HG03135 (cell line): ENCODE results near the gene CDT1.

Experiments used
- ATAC-seq: cut with Tn5 transposase; IDR thresholded peaks from one replicate; pipeline ENCODE4 v1.9.1; 2021; ENCODE audit warnings: mild to moderate bottlenecking, moderate library complexity; ENCODE audit not compliant: unreplicated experiment

The CDT1 gene

GRCh38 chr16:88834670-88835069 lies 31.1 kb downstream of the CDT1 start:
- no peak for ATAC-seq

- no peak for ATAC-seq
Measured at GRCh38 chr16:88835383-88835782, 31.8 kb downstream of the CDT1 start.

- ATAC-seq, result no peak
Measured at GRCh38 chr16:88835818-88836217, 32.2 kb downstream of the CDT1 start.

GRCh38 chr16:88836791-88837190 lies 33.2 kb downstream of the CDT1 start:
- ATAC-seq, result no peak

- ATAC-seq, result no peak
Measured at GRCh38 chr16:88837806-88838205, 34.2 kb downstream of the CDT1 start.

GRCh38 chr16:88838566-88838965 lies 35.0 kb downstream of the CDT1 start:
- ATAC-seq, result no peak

GRCh38 chr16:88839026-88839529 lies 35.5 kb downstream of the CDT1 start:
- ATAC-seq, result no peak

GRCh38 chr16:88839745-88840599 lies 36.4 kb downstream of the CDT1 start:
- no peak for ATAC-seq

- no peak for ATAC-seq
Measured at GRCh38 chr16:88840600-88841215, 37.1 kb downstream of the CDT1 start.

- ATAC-seq, result no peak
Measured at GRCh38 chr16:88841521-88842307, 38.1 kb downstream of the CDT1 start.

- no peak for ATAC-seq
Measured at GRCh38 chr16:88842308-88842756, 38.7 kb downstream of the CDT1 start.

GRCh38 chr16:88842806-88843205 lies 39.2 kb downstream of the CDT1 start:
- ATAC-seq, result no peak

- no peak for ATAC-seq
Measured at GRCh38 chr16:88843256-88843655, 39.7 kb downstream of the CDT1 start.

- no peak for ATAC-seq
Measured at GRCh38 chr16:88844419-88845036, 40.9 kb downstream of the CDT1 start.

GRCh38 chr16:88846088-88846487 lies 42.5 kb downstream of the CDT1 start:
- no peak for ATAC-seq

GRCh38 chr16:88847654-88848053 lies 44.1 kb downstream of the CDT1 start:
- ATAC-seq, result no peak

GRCh38 chr16:88848557-88848956 lies 45.0 kb downstream of the CDT1 start:
- ATAC-seq, result no peak

- no peak for ATAC-seq
Measured at GRCh38 chr16:88850531-88851199, 47.1 kb downstream of the CDT1 start.

- ATAC-seq, result no peak
Measured at GRCh38 chr16:88851616-88852015, 48.0 kb downstream of the CDT1 start.

GRCh38 chr16:88853325-88853941 lies 49.8 kb downstream of the CDT1 start:
- no peak for ATAC-seq
